Liver (tissue), 9 donors: Measurements from ENCODE around the gene ANKS1A. TPM values are rescaled to one million over a fixed set of nuclear protein-coding genes. Genes with fewer than 3 reads are reported as not detected.
"Not testable (repeated sequence)": the region's sequence is repeated elsewhere in the genome, so short reads cannot be mapped to it uniquely, and the experiment has no call there.

ENCODE experiments used
- DNase-seq: peaks from one replicate; pipeline ENCODE4 v3.0.0-alpha.2; 2017; ENCODE audit warnings: low spot score
- H3K27ac ChIP-seq, 2 donors: one replicate each; pipeline ENCODE4 v1.7.0; 2013; ENCODE audit warnings: inconsistent platforms in 2 of 2, low read length in 2 of 2, control low read depth in 1 of 2, low read depth in 1 of 2, mild to moderate bottlenecking in 1 of 2
- H3K27me3 ChIP-seq, 4 donors: one replicate each; pipeline versions ENCODE4 v1.6.1 to v1.7.0; 2013; ENCODE audit warnings: low read length in 3 of 4, inconsistent platforms in 1 of 4, mild to moderate bottlenecking in 1 of 4, moderate library complexity in 1 of 4; ENCODE audit not compliant: control insufficient read depth in 4 of 4, insufficient read depth in 4 of 4
- H3K36me3 ChIP-seq, 4 donors: one replicate each; pipeline versions ENCODE4 v1.6.1 to v1.7.0; 2013; ENCODE audit warnings: low read length in 3 of 4, mild to moderate bottlenecking in 3 of 4, low read depth in 1 of 4, moderate library complexity in 1 of 4; ENCODE audit not compliant: control insufficient read depth in 4 of 4, insufficient read depth in 3 of 4
- H3K4me1 ChIP-seq, 4 donors: one replicate each; pipeline versions ENCODE4 v1.6.1 to v1.7.0; 2013; ENCODE audit warnings: low read length in 3 of 4, mild to moderate bottlenecking in 3 of 4, moderate library complexity in 1 of 4; ENCODE audit not compliant: control insufficient read depth in 4 of 4, insufficient read depth in 4 of 4
- H3K4me3 ChIP-seq, 3 donors: one replicate each; pipeline versions ENCODE4 v1.6.1 to v1.7.0; 2013; ENCODE audit warnings: low read length in 3 of 3, control low read depth in 1 of 3, low read depth in 1 of 3, mild to moderate bottlenecking in 1 of 3
- H3K9ac ChIP-seq, 2 donors: one replicate each; pipeline ENCODE4 v1.7.0; 2013; ENCODE audit warnings: low read length in 2 of 2, mild to moderate bottlenecking in 2 of 2, moderate library complexity in 2 of 2, control low read depth in 1 of 2, low read depth in 1 of 2
- H3K9me3 ChIP-seq, 4 donors: one replicate each; pipeline versions ENCODE4 v1.6.1 to v1.7.0; 2013; ENCODE audit warnings: low read length in 3 of 4; ENCODE audit not compliant: control insufficient read depth in 4 of 4
- ATF3 ChIP-seq: IDR thresholded peaks from 2 replicates; pipeline ENCODE4 v1.6.1; 2016; ENCODE audit warnings: antibody characterized with exemption
- EGR1 ChIP-seq, 2 donors: IDR thresholded peaks; 2 replicates each; pipeline ENCODE4 v1.6.1; 2016 to 2018; ENCODE audit warnings: antibody characterized with exemption in 2 of 2, low read depth in 2 of 2
- FOXA1 ChIP-seq: IDR thresholded peaks from 2 replicates; pipeline ENCODE4 v1.6.1; 2016; ENCODE audit warnings: antibody characterized with exemption
- FOXA2 ChIP-seq: IDR thresholded peaks from 2 replicates; pipeline ENCODE4 v1.6.1; 2016; ENCODE audit warnings: antibody characterized with exemption
- HNF4A ChIP-seq, 2 donors: conservative IDR thresholded peaks; 2 replicates each; pipeline ENCODE4 v1.6.1; 2016; ENCODE audit warnings: antibody characterized with exemption in 2 of 2, mild to moderate bottlenecking in 2 of 2
- JUND ChIP-seq, 2 donors: IDR thresholded peaks; 2 replicates each; pipeline ENCODE4 v1.6.1; 2016; ENCODE audit warnings: antibody characterized with exemption in 2 of 2
- NR2F2 ChIP-seq: IDR thresholded peaks from 2 replicates; pipeline ENCODE4 v1.6.1; 2016; ENCODE audit warnings: antibody characterized with exemption
- RAD21 ChIP-seq, 2 donors: IDR thresholded peaks; 2 replicates each; pipeline ENCODE4 v1.6.1; 2016; ENCODE audit warnings: antibody characterized with exemption in 2 of 2, mild to moderate bottlenecking in 2 of 2
- SP1 ChIP-seq: IDR thresholded peaks from 2 replicates; pipeline ENCODE4 v1.6.1; 2018; ENCODE audit warnings: antibody characterized with exemption, mild to moderate bottlenecking
- TAF1 ChIP-seq: conservative IDR thresholded peaks from 2 replicates; pipeline ENCODE4 v1.6.1; 2016; ENCODE audit warnings: antibody characterized with exemption, mild to moderate bottlenecking
- WGBS: extraction: QIAGEN DNeasy Blood & Tissue Kit; methylation state at CpG from one replicate; pipeline ENCODE4 v1.1.7; 2013; 5-methylcytosine and 5-hydroxymethylcytosine counted together
- polyA plus RNA-seq, 2 donors: library from polyadenylated mRNA; stranded (reverse) in 1 of 2; unstranded in 1 of 2; fragments of 200-250 nt in 1 of 2; fragments of >200 nt in 1 of 2; fragmentation: Nextera tagmentation in 1 of 2; extraction: Ambion mirVana in 1 of 2; gene quantifications; one replicate each; pipeline versions ENCODE4 v1.2.1 to v1.2.3, GENCODE V29; 2013 to 2015
- total RNA-seq, 2 donors: library from RNA; depleted of rRNA; stranded (reverse); fragments of >200 nt; gene quantifications; one replicate each; pipeline ENCODE4 v1.2.3, GENCODE V29; 2014
- TF ChIP-seq, protein P1 (sequence below): fragments of 150-350 bp; IDR thresholded peaks from 2 replicates; pipeline ENCODE4 v1.5.1; 2017; ENCODE audit warnings: improper control_type of control experiment, low read depth, low read length; ENCODE audit not compliant: missing input control
- TF ChIP-seq, protein P2 (sequence below): IDR thresholded peaks from 2 replicates; pipeline ENCODE4 v1.6.1; 2016; ENCODE audit warnings: antibody characterized with exemption
- donor health status: healthy.
- donor health status: healthy.
- donor health status: healthy.
- donor health status: healthy.
- donor health status: healthy.

Gene ANKS1A
- total and polyA plus RNA-seq, 4 donors = 4.3 to 18.7 (median 6.7) TPM

DNA sequence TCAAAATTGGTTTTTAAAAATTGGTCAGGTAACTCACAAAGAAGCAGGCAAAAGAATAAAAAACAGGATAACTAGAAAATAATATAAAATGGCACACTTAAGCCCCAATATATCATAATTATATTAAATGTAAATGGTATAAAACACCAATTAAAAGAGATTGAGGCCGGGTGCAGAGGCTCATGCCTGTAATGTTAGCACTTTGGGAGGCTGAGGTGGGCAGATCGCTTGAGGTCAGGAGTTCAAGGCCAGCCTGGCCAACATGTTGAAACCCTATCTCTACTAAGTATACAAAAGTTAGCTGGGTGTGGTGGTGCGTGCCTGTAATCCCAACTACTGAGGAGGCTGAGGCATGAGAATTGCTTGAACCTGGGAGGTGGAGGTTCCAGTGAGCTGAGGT lies 216.0 kb downstream of the ANKS1A start:
- Histone ChIP-seq H3K4me3 (no peak overlapping the region), H3K9me3 (no peaks in the 10 kb centered on the region), H3K9ac (no peak overlapping the region), H3K27ac (no peak overlapping the region), H3K4me1 (no peaks in the 10 kb centered on the region), H3K27me3 (no peaks in the 10 kb centered on the region), H3K36me3 (no peaks in the 10 kb centered on the region)
- WGBS = 94% methylated on average over 3 of the region's 3 CpGs
- no peak for TF ChIP-seq FOXA2
- TF ChIP-seq FOXA1 = no peak
- no peak for TF ChIP-seq TAF1
- no peak for TF ChIP-seq JUND (IDR thresholded peaks at IDR 0.05)
- TF ChIP-seq RAD21 (IDR thresholded peaks at IDR 0.05) = no peak
- TF ChIP-seq ATF3 = no peak
- TF ChIP-seq EGR1 (IDR thresholded peaks at IDR 0.05; ENCODE audit: low read depth in 2 of 2) = no peak
- DNase-seq = no peak

DNA sequence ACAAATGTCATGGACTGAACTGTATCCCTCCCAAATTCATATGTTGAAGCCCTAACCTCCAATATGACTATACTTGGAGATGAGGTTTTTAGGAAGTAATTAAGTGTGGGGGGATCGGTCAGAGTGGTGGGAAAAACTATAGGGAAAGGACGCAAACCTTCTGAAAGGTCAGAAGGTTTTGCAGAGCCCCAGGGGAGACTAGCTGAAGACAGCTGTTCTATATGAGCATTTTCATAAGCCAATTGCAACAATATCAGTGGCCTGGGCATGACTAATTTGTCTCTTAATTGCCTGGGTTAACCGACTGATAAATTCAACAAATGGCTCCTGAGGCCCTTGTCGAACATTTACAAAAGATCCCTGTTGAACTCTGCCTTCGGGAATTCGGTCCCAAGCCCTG lies 217.0 kb downstream of the ANKS1A start:
- not testable (repeated sequence) for H3K36me3 ChIP-seq, H3K27me3 ChIP-seq, H3K9ac ChIP-seq, DNase-seq, H3K9me3 ChIP-seq, H3K4me3 ChIP-seq, H3K4me1 ChIP-seq, H3K27ac ChIP-seq
- WGBS = 97% methylated on average over 6 of the region's 6 CpGs

GRCh38 chr6:35107208-35107607 lies 218.2 kb downstream of the ANKS1A start:
- WGBS = 93% methylated on average over 8 of the region's 8 CpGs
- H3K4me1 ChIP-seq, H3K27ac ChIP-seq: not testable (repeated sequence)

DNA sequence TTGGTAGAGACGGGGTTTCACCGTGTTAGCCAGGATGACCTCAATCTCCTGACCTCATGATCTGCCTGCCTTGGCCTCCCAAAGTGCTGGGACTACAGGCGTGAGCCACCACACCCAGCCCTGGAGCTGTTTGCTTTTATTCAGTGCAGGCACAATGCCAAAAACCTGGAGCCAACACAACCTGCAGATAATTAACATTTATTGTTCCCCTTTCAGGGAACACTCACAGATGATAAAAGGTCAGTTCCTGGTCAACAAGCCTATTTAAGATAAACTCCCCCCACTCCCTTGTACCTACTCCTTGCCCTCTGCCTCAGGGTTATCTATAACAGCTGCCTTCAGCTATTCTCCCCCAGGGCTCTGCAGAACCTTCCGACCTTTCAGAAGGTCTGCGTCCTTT lies 218.7 kb downstream of the ANKS1A start:
- DNase-seq, H3K9me3 ChIP-seq, H3K27me3 ChIP-seq, H3K36me3 ChIP-seq, H3K27ac ChIP-seq, H3K4me3 ChIP-seq, H3K4me1 ChIP-seq, H3K9ac ChIP-seq: not testable (repeated sequence)
- WGBS = 64% methylated on average over 5 of the region's 5 CpGs

More at GRCh38 chr6:35107208-35107607, 218.2 kb downstream of the ANKS1A start:
- H3K27me3 ChIP-seq, H3K9me3 ChIP-seq, H3K4me3 ChIP-seq, H3K36me3 ChIP-seq, DNase-seq, H3K9ac ChIP-seq: not testable (repeated sequence)

DNA sequence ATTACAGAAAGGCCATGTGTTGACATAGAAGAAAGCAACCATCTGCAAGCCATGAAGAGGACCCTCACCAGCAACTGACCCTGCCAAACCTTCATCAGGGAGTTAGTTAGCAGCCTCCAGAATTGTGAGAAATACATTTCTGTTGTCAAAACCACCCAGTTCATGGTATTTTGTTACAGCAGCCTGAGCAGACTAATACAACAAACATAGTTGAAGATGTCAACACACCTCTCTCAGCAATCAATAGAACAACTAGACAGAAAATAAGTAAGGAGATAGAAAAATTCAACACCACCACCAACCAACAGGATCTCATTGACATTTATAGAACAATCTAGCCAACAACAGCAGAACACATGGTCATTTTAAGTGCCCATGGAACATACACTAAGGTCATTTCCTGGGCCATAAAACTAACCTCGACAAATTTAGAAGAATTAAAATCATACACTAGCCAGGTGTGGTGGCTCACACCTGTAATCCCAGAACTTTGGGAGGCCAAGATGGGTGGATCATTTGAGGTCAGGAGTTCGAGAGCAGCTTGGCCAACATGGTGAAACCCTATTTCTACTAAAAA lies 219.3 kb downstream of the ANKS1A start:
- Histone ChIP-seq H3K36me3 (no peaks in the 10 kb centered on the region), H3K4me3 (no peak overlapping the region), H3K27me3 (no peaks in the 10 kb centered on the region), H3K9me3 (no peaks in the 10 kb centered on the region), H3K9ac (no peak overlapping the region), H3K27ac (no peak overlapping the region), H3K4me1 (no peaks in the 10 kb centered on the region)
- TF ChIP-seq, protein P1, sequence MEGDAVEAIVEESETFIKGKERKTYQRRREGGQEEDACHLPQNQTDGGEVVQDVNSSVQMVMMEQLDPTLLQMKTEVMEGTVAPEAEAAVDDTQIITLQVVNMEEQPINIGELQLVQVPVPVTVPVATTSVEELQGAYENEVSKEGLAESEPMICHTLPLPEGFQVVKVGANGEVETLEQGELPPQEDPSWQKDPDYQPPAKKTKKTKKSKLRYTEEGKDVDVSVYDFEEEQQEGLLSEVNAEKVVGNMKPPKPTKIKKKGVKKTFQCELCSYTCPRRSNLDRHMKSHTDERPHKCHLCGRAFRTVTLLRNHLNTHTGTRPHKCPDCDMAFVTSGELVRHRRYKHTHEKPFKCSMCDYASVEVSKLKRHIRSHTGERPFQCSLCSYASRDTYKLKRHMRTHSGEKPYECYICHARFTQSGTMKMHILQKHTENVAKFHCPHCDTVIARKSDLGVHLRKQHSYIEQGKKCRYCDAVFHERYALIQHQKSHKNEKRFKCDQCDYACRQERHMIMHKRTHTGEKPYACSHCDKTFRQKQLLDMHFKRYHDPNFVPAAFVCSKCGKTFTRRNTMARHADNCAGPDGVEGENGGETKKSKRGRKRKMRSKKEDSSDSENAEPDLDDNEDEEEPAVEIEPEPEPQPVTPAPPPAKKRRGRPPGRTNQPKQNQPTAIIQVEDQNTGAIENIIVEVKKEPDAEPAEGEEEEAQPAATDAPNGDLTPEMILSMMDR = no peak
- no peak for TF ChIP-seq EGR1 (IDR thresholded peaks at IDR 0.05; ENCODE audit: low read depth in 2 of 2)
- no peak for TF ChIP-seq NR2F2
- no peak for TF ChIP-seq ATF3
- TF ChIP-seq SP1 = no peak
- no peak for TF ChIP-seq JUND (IDR thresholded peaks at IDR 0.05)
- TF ChIP-seq, protein P2, sequence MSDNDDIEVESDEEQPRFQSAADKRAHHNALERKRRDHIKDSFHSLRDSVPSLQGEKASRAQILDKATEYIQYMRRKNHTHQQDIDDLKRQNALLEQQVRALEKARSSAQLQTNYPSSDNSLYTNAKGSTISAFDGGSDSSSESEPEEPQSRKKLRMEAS = no peak
- no peak for TF ChIP-seq HNF4A (conservative IDR thresholded peaks at IDR 0.05)
- 93% methylated on average over 2 of the region's 2 CpGs for WGBS
- no peak for DNase-seq
